H4 (cell line): ENCODE data around the gene F13B. TPM values are rescaled to one million over a fixed set of nuclear protein-coding genes. Genes with fewer than 3 reads are reported as not detected.

Experiments
- DNase-seq: peaks from one replicate; pipeline ENCODE4 v3.0.0-alpha.2; 2015; ENCODE audit warnings: low spot score
- total RNA-seq: library from RNA; depleted of rRNA; stranded (reverse); fragments of >200 nt; shearing (Covaris generic); gene quantifications from 2 replicates; pipeline ENCODE4 v1.2.3, GENCODE V29; 2014

F13B gene
- total RNA-seq, 1 experiment from 2014 or later = not detected

DNA sequence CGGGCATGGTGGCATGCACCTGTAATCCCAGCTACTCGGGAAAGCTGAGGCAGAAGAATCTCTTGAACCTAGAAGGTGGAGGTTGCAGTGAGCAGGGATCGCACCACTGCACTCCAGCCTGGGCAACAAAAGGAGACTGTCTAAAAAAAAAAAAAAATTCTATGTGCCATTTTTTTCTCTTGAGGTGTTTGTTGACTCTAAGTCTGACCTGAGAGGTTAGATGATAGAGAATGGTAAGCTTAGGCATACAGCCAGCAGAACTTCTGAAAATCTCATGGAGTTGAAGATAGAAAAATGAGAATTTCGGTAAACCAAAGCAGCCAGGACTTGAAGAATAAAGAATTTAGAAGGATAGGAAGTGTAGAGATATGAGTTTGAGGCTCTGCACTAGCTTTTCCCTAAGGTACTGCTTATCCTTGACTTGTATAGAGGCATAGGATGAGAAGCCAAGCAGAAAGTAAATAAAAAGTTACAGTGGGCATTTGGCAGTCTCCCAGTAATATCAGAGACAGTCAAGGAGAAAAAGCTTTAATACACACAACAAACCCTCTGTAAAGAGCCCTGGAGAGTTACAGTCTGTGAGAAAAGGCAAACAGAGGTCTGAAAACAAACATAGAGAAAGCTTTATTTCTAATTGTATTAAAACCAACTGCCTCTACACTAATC, 24.3 kb downstream of the F13B start:
- no peak for DNase-seq

DNA sequence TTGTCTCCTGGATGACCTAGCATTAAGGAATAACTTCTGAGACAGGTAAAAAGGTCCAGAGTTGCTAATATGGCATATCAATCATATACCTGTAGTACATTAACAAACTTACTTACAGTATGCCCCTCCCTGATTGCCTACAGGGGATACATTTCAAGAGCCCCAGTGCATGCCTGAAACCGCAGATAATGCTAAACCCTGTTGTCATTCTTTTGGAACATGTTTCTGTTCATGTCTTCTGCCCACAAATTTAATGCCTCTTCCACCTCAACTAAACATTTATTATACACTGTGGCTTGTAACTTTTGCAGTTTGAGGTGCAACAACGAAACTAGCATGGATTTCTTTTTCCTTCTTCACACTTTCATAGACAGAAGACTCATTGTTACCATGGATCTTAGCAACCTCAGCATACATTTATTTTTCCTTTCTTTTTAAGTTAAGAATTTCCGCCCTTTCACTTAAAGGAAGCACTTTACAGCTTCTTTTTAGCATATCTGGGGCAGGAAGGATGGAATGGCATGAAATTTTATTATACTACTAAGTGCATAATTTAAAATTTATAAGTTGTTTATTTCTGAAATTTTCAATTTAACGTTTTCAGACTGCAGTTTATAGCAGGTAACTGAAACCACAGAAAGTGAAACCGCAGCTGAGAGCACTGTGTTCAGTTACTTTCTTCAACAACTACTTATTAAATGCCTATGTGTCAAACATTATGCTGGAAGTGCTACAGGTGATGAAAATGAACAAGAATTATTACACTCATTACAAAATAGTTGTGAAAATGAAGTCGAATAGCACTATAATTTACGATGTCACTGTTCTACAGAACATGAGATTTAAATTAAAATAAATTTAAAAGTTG, 25.3 kb downstream of the F13B start:
- no peak for DNase-seq

DNA sequence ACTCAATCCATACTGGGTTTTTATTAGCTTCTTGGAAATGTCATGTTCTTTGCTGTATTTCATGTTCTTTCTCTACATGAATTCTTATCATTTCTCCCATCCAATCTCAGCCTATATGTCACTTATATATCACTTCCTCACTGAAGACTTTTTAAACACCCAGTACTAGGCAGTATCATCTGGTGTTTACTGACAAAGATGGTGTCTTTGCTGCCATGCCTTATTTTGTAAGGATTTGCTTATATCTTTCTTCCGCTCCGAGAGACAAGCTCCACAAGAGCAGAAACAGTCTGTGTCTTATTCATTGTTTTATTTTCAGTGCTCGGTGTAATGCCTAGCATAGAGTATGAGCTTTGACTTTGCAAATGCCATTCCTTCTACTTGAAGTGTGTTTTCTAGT, 30.2 kb downstream of the F13B start:
- no peak for DNase-seq

DNA sequence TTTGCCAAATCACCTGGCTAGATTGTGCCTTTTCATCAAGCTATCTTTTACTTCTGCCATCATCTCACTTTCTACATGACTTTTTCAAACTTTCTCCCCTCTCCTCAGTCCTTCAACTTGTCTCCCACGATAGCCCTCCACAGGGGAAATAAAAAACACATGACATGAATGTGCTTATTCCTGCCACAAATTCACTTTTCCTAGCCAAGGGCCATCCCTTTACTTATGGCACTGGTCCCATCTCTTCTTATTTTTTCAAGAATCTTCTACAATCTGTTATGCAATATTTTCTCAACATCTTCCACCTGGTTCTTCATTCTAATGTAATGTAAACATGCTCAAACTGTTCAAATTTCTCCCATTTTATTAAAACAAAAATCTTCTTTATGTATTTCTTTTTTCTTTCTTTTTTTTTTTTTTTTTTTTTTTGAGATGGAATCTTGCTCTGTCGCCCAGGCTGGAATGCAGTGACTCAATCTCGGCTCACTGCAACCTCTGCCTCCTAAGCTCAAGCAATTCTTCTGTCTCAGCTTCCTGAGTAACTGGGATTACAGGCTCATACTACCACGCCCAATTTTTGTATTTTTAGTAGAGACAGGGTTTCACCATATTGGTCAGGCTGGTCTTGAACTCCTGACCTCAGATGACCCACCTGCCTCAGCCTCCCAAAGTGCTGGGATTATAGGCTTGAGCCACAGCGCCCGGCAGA, 32.3 kb downstream of the F13B start:
- DNase-seq = peak; percentile 11

DNA sequence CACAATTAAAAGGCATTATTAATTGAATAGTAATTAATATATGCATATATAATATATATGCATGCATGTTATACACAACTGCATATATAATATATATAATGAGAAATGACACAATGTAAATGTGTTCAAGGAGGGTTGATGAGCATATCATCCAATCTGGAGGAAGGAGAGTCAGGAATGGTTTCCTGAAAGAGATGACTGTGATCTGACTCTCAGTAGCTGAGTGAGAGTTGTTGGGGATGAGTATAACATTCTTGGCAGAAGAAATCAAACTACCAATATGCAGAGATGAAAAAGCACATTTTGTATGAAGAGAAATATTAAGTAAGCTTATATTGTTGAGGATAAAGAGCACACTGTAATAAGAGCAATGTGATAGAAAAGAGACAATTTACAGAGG, 37.3 kb downstream of the F13B start:
- DNase-seq = no peak

DNA sequence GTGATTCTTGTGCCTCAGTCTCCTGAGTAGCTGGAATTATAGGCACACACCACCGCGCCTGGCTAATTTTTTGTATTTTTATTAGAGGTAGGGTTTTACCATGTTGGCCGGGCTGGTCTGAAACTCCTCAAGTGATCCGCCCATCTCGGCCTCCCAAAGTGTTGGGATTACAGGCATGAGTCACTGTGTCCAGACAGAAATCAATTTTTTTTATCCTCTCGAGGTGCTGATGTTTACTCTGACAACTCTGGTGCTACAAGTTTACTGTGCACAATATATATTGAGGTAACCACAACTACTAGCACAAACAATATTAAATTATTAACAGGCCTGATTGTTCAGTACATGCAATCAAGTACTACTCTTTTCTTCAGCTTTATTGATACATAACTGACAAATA, 39.7 kb downstream of the F13B start:
- peak; percentile 9 for DNase-seq

DNA sequence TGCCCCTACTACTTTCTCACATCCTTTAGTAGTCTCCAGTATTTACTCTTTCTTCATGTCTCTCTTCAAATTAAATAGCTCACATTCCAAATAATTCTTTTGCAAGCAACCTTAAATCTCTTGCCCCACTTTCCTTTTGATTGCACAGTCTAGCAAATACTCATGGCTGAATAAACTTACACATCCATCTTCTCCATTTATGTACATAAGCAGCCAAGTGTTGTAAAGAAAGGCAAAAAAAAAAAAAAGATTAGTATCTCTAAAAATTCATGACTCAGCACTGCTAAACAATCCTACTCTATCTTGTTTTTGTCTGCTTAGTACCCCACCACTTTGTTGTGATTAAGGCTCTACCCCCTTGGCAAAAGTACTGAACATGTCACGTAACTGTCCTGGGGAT, 42.6 kb downstream of the F13B start:
- DNase-seq = no peak

DNA sequence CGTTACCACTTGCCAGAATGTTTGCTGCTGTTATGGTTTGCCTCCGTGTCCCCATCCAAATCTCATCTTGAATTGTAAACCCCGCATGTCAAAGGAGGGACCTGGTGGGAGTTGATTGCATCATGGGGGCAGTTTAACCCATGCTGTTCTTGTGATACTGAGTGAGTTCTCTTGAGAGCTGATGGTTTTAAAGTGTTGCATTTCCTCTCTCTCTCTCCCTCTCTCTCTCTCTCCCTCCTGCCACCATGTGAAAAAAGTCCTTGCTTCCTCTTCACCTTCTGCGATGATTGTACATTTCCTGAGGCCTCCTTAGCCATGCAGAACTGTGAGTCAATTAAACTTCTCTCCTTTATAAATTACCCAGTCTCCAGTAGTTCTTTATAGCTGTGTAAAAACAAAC, 45.3 kb downstream of the F13B start:
- no peak for DNase-seq

DNA sequence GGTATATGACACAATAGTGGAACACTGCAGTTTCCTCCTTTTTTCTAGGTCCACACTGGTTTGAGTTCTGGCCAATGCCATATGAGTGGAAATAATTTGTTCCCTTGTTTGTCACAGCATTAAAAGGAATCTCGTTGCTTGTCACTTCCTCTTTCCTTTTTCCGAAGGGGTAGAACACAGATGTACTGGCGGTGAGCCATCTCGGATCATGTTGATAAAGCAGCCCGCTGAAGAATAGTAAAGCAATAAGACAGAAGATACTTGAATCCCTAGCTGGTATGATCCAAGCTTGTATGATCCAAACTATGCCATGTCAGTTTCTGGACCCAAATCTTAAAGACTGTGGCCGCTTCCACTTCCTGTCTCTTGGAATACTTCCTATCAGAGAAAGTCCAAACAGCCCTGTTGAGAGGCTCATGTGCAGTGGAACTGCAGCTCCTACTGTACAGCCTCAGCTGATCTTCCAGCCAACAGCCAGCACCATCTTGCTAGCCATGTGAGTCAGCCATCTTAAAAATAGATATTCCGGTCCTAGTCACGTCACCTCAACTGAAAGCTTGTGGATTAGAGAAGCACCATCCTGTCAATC, 49.4 kb downstream of the F13B start:
- DNase-seq = no peak

DNA sequence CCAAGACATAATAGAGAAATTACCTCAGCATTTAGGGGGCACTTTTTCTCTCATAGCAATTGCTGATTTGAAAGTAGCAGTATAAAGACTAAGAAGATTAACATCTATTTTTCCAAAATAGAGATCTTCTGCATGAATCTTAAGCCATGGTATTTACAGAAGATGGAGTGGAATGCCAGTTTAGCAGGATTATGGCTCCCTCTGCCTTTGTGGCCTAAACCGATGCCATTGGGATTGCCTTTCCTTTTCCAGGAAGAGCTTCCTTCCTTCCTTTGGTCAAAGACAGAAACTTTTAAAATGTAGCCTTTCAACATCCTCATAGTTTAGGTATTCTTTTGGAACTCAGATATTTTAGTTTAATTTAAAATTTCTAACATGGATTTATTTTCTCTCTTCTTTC, 50.3 kb downstream of the F13B start:
- DNase-seq = no peak

DNA sequence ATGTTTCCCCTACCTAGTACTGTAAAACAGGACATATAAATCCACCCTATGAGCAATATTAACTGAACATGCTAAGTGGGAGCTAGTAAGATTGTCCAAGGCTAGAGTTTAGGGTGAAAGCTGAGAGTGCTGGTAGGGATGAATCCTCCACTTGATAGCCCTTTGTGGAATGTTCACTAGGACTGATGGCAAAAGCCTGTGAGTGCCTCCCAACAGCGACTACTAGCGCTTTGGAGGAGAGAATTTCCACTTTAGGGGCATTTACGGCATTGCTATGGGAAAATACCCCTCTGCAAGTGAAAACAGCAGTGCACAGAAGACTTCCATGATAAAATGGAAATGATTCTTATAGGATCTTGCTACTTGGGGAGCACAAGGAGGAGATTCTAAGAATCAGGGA, 53.8 kb downstream of the F13B start:
- no peak for DNase-seq

DNA sequence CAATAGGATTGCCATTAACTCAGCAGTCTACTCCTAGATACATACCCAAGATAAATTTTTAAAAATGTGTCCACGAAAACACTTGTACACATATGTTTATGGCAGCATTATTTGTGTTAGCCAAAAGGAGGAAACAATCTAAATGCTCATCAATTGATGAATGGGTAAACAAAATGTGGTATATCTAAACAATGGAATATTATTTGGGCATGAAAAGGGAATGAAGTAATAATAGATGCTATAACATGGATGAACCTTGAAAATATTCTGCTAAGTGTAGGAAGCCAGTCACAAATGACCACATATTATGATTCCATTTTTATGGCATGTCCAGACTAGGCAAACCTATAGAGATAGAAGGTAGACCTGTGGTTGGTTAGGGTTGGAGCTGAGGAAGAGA, 55.4 kb downstream of the F13B start:
- DNase-seq = no peak

DNA sequence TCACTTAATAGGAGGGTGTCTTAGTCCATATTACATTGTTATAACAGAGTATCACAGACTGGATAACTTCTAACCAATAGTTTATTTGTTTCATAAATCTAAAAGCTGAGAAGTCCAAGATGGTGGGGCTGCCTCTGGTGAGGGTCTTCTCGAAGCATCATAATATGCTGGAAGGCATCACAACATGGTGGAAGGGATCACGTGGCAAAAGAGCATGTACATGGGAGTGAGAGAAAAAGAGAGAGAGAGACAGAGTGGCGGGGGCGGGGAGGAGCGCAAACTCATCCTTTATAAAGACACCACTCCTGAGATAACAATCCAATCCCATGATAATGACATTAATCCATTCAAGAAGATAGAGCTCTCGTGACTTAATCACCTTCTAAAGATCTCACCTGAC, 58.2 kb downstream of the F13B start:
- DNase-seq = no peak

DNA sequence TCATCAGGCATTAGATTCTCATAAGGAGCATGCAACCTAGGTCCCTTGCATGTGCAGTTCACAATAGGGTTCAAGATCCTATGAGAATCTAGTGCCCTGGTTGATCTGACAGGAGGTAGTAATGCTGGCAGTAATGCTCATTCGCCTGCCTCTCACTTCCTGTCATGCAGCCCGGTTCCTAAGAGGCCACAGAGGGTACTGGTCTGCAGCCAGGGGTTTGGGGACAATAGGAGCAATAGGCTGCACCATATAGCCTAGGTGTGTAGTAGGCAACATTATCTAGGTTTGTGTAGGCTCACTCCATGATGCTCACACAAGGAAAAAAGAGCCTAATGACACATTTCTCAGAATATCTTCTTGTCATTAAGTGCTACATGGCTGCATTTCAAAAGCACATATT, 63.9 kb downstream of the F13B start:
- no peak for DNase-seq

DNA sequence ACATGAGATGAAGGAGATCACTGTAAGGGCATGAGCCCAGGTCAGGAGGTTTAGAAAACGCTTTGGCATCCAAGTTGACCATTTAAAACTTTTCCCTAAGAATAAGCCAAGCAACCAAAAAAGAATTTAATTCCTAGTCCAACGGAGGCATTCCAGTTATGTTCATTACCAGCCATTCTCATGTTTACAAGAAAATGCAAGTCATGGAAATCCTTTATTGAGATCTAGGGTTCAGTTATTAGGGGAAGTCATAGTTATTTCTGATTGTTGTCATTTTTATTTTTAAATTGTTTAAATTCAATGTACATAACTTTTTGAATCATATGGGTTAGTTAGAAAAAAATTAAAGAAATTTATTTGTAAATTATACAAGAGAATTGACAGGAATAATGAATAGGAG, 65.2 kb downstream of the F13B start:
- DNase-seq = no peak

DNA sequence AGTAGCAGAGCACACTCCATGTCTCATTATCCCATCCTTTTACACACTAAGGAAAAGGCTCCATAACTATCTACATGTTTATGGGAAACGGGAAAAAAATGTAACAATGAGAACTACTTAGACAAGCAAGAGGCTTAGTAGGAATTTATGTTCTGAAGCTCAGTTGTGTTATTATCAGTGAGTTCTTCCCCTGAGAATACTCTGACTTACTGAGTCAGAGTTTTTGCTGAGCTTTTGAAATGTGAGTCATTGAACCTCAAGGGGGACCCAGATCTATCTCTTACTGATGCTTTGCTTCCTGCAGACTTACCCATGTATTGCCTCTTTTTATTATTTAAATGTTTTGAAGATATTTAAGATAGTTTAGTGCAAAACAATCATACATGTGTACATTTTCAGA, 69.6 kb downstream of the F13B start:
- DNase-seq = no peak

DNA sequence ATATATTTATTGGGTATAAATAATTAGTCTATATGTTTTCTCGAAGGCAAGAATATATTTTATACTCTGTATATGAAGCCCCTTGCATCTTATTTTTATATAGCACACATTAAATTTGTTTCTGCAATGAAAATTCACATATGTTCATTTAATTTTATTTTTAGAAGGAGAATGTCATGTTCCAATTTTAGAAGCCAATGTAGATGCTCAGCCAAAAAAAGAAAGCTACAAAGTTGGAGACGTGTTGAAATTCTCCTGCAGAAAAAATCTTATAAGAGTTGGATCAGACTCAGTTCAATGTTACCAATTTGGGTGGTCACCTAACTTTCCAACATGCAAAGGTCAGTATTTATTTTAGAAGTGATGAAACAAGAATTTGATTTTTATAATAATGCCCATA, 73.1 kb downstream of the F13B start:
- no peak for DNase-seq

DNA sequence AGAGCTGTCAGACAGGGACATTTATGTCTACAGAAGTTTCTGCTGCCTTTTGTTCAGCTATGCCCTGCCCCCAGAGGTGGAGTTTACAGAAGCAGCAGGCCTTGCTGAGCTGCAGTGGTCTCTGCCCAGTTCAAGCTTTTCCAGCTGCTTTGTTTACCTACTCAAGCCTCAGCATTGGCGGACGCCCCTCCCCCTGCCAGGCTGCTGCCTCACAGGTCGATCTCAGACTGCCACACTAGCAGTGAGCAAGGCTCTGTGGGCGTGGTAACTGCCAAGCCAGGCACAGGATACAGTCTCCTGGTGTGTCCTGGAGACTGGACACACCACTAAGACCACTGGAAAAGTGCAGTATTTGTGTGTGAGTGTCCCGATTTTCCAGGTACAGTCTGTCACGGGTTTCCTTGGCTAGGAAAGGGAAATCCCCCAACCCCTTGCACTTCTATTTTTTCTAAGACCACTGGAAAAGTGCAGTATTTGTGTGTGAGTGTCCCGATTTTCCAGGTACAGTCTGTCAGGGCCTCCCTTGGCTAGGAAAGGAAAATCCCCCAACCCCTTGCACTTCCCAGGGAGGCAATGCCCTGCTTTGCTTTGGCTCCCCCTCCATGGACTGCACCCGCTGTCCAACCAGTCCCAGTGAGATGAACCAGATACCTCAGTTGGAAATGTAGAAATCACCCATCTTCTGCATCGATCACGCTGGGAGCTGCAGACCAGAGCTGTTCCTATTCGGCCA, 75.0 kb downstream of the F13B start:
- peak; percentile 74 for DNase-seq
